Measurements from ENCODE around the gene LURAP1L.
"Not testable (repeated sequence)": the region's sequence is repeated elsewhere in the genome, so short reads cannot be mapped to it uniquely, and the experiment has no call there.

The LURAP1L gene

DNA sequence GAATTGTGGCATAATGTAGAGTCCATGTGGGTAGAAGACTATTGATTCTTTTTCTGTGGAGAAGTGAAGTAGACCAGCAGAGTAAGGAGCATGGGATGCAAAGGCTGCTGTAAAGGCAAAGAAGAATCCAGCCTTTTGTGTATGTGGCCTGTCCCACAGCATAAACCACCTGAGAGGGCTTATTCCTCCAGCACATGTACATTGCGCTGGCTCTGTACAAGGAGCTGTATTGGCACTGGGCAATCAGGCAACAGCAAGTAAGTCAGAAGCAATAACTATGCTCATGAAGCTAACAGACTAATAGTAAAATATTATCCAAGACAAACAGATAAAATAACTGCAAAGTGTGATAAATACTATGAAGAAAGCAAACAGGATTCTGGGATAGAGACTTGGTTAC, 86.2 kb downstream of the LURAP1L start:
- DNase-seq (ENCODE audit: low spot score), result no peak

DNA sequence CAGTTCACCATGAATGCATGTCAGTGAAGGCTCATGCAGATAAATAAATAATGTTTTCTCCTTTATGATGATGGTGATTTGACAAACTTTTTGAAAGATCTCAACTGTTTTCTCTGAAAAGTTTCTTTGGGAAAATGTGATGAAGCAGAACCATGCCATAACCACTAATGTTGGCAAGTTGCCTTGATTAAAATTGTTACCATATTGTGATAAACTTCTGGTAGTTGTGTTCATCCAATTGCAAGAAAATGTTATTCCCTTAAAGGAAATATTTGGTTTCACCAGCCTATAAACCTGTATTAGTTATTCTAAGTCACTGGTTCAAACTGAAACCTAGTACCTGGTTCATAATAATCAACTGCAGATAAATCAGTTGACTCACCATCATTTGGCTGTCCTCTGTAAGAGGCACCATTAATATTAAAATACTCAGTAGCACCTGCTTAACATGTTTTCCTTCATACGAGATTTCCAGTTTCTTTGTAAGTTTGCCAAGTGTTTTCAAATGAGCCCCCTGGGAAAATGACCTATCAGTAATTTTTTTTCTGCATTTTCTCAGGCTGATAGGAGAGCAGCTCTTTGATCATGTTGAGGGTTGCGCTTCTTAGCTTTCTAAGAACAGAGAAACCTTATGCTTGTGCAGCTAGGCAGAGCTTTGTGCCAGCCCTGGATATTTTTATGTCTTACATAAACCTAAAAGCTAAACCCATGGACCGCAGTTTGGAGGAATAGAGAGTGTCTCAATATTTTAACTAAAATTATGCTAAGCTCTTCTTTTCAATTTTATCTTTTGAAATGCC, 88.0 kb downstream of the LURAP1L start:
- no peak for DNase-seq (ENCODE audit: low spot score)

DNA sequence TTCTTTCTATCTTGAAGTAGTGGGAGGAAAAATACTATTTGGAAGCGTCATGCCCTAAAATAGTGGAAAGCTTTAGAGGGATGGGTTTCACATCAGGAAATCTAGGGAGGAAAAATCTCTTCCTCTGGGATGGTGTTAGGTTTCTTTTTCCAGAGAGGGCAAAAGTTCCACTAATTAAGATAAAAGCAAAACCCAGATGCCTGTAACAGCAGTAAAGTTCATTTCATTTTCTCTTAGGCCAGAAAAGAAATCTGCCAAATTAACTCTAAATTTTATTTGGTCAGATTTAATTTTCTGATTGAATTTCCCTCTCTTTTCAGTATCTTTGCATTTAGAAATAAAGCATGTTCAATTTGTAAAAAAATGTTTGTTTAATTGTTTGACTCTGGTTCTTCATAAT, 88.8 kb downstream of the LURAP1L start:
- DNase-seq (ENCODE audit: low spot score), result no peak

DNA sequence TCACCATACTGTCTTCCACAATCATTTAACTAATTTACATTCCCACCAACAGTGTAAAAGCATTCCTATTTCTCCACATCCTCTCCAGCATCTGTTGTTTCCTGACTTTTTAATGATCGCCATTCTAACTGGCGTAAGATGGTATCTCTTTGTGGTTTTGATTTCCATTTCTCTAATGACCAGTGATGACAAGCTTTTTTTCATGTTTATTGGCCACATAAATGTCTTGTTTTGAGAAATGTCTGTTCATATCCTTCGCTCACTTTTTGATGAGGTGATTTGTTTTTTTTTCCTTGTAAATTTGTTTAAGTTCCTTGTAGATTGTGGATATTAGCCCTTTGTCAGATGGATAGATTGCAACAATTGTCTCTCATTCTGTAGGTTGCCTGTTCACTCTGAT, 90.6 kb downstream of the LURAP1L start:
- not testable (repeated sequence) for DNase-seq (ENCODE audit: low spot score)
